Motor neuron (in vitro differentiated cells): ENCODE results near the gene SURF4. TPM values are rescaled to one million over a fixed set of nuclear protein-coding genes. Genes with fewer than 3 reads are reported as not detected.
A peak's percentile ranks its signal among the peaks of the same experiment; 100 is the strongest.

Source experiments
- ATAC-seq, 8 experiments: fragments of 200-7000 bp; cut with Tn5 transposase; replicated peaks in 6 of 8; 2 replicates each; pipeline ENCODE4 v1.8.0; 2021; ENCODE audit warnings: mild to moderate bottlenecking in 8 of 8, moderate library complexity in 8 of 8
- H3K27ac ChIP-seq, 2 donors: fragments of 250-450 bp; sonication (Bioruptor Pico); 2 replicates each; pipeline ENCODE4 v1.9.0; 2021; ENCODE audit warnings: antibody characterized with exemption in 2 of 2, mild to moderate bottlenecking in 2 of 2, moderate library complexity in 1 of 2
- H3K4me1 ChIP-seq, 2 donors: fragments of 250-450 bp; sonication (Bioruptor Pico); replicated peaks in 1 of 2; 2 replicates each; pipeline ENCODE4 v1.6.1; 2021; ENCODE audit warnings: antibody characterized with exemption in 2 of 2, mild to moderate bottlenecking in 2 of 2, moderate library complexity in 1 of 2
- H3K4me3 ChIP-seq, 5 donors: fragments of 250-450 bp; sonication (Bioruptor Pico); 2 replicates each; pipeline ENCODE4 v1.9.0; 2021; ENCODE audit warnings: antibody characterized with exemption in 5 of 5, mild to moderate bottlenecking in 5 of 5, moderate library complexity in 4 of 5
- WGBS, 10 experiments: fragments of 450-650 bp; shearing (Covaris generic); methylation state at CpG; one replicate each; pipeline ENCODE4 v1.0.0; 2022; 5-methylcytosine and 5-hydroxymethylcytosine counted together
- in situ Hi-C, 9 experiments: fragments of 400-800 bp; cut with MboI; loops; one replicate each; pipeline ENCODE4 v1.15.0; 2021; ENCODE audit warnings: low sequenced_read_pairs in 9 of 9, low pct_unique_long_range_greater_than_20kb in 2 of 9; ENCODE audit not compliant: unreplicated experiment in 9 of 9
- total RNA-seq, 8 experiments: library from RNA; unstranded; fragments of 300-600 nt; gene quantifications; 2 replicates each; pipeline versions ENCODE4 v1.2.3 to v1.2.4, GENCODE V29; 2022

Gene SURF4
- total RNA-seq, 8 experiments from 2014 or later: 62.6 to 141 (median 105) TPM

GRCh38 chr9:133390713-133391112, 14.9 kb upstream of the SURF4 start:
- Histone ChIP-seq H3K4me3 (no peak overlapping the region), H3K27ac (no peak overlapping the region), H3K4me1 (no peaks in the 10 kb centered on the region)
- in situ Hi-C loops: no loop called here
- ATAC-seq: no peak
- WGBS, 10 experiments: 40% methylated on average over 1 of the region's 7 CpGs; no CpG with 5 or more reads in 9 of the 10 experiments

- no peak for ATAC-seq
- no peak overlapping the region for H3K27ac ChIP-seq
- 58 to 94% (median 72%) methylated on average over 3 to 7 of the region's 13 CpGs; no CpG with 5 or more reads in 6 of the 10 experiments for WGBS, 10 experiments
- in situ Hi-C loops: no loop called here
- no peaks in the 10 kb centered on the region for H3K4me1 ChIP-seq
- no peak overlapping the region for H3K4me3 ChIP-seq
Measured at GRCh38 chr9:133389562-133389961, 13.7 kb upstream of the SURF4 start.

GRCh38 chr9:133389025-133389557, 13.2 kb upstream of the SURF4 start:
- 40 to 100% (median 96%) methylated on average over 1 to 5 of the region's 12 CpGs; no CpG with 5 or more reads in 4 of the 10 experiments for WGBS, 10 experiments
- in situ Hi-C loops: no loop called here
- ATAC-seq: no peak
- Histone ChIP-seq H3K27ac (no peak overlapping the region), H3K4me3 (no peak overlapping the region), H3K4me1 (no peaks in the 10 kb centered on the region)

DNA sequence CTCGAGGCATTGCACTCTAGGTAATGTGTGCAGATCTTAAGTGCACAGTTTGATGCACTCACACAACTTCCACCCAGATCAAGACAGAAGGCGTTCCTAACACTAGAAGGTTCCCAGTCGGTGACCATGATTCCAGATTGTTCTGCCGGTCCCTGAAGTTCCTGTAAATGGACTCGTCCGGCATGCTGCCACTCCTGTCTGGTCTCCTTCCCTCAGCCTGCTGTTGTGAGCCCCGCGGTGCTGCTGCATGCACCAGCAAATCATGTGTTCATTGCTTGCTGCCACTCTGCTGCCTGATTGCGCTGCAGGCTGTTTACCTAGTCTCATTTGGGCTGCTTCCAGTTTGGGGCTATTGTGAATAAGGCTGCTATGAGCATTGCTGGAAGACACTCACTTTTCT, 11.8 kb upstream of the SURF4 start:
- peak in 1 of 8 experiments; percentile 77 for ATAC-seq
- Histone ChIP-seq H3K4me3 (no peak overlapping the region), H3K27ac (no peak overlapping the region), H3K4me1 (no peaks in the 10 kb centered on the region)
- WGBS, 10 experiments: 0 to 93% (median 82%) methylated on average over 1 to 8 of the region's 9 CpGs; no CpG with 5 or more reads in 2 of the 10 experiments
- in situ Hi-C loops: no loop called here

DNA sequence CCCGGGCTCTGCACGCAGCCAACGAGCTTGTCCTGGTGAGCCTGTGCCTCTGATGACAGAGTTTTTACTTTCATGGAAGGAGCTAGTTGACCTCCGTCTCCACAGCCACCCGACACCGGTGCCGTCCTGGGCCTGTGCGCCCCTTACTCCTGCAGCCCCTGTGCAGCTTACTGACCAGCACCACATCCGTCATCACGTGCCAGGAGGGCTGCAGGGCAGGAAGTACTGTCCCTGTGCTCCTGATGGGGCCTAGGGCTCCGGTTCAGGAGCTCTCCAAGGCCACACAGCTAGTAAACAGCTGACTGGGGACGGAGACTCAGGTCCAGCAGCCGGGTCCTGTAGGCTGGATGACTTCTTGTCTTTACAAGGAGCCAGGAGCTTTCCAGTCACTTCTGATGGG, 10.5 kb upstream of the SURF4 start:
- ATAC-seq: no peak
- H3K27ac ChIP-seq: no peak overlapping the region
- WGBS, 10 experiments: 33 to 100% (median 80%) methylated on average over 1 to 3 of the region's 13 CpGs; no CpG with 5 or more reads in 5 of the 10 experiments
- no peak overlapping the region for H3K4me3 ChIP-seq
- in situ Hi-C loops: no loop called here
- H3K4me1 ChIP-seq: no peaks in the 10 kb centered on the region

DNA sequence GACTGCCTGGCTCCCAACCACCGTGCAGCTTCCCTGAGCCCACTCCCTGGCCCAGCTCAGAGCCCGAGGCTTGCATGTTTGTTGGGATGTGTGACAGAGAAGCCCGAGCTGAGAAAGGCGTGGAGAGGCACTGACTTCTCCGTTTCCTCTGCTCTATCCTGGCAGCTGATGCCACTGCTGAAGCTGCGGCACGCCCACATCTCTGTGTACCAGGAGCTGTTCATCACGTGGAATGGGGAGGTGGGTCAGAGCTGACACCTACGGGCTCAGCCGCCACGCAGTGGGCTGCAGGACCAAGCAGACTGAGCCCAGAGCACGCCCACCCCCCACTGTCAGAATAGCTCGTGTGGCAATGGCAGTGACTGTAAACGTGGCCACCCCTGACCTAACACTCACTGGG, 9.6 kb upstream of the SURF4 start:
- in situ Hi-C loops: no loop called here
- ATAC-seq: no peak
- WGBS, 10 experiments: 49 to 90% (median 86%) methylated on average over 3 to 6 of the region's 14 CpGs; no CpG with 5 or more reads in 5 of the 10 experiments
- H3K4me1 ChIP-seq: no peaks in the 10 kb centered on the region
- H3K4me3 ChIP-seq: no peak overlapping the region
- no peak overlapping the region for H3K27ac ChIP-seq

GRCh38 chr9:133384736-133385321, 9.0 kb upstream of the SURF4 start:
- in situ Hi-C loops: no loop called here
- WGBS, 10 experiments: 69 to 100% (median 89%) methylated on average over 2 to 10 of the region's 17 CpGs; no CpG with 5 or more reads in 2 of the 10 experiments
- Histone ChIP-seq H3K27ac (no peak overlapping the region), H3K4me3 (no peak overlapping the region), H3K4me1 (no peaks in the 10 kb centered on the region)
- ATAC-seq: no peak

- 50 to 100% (median 86%) methylated on average over 1 to 3 of the region's 3 CpGs; no CpG with 5 or more reads in 4 of the 10 experiments for WGBS, 10 experiments
- Histone ChIP-seq H3K4me3 (no peak overlapping the region), H3K4me1 (no peaks in the 10 kb centered on the region), H3K27ac (no peak overlapping the region)
- no peak for ATAC-seq
- in situ Hi-C loops: no loop called here
Measured at GRCh38 chr9:133383438-133383837, 7.6 kb upstream of the SURF4 start.

DNA sequence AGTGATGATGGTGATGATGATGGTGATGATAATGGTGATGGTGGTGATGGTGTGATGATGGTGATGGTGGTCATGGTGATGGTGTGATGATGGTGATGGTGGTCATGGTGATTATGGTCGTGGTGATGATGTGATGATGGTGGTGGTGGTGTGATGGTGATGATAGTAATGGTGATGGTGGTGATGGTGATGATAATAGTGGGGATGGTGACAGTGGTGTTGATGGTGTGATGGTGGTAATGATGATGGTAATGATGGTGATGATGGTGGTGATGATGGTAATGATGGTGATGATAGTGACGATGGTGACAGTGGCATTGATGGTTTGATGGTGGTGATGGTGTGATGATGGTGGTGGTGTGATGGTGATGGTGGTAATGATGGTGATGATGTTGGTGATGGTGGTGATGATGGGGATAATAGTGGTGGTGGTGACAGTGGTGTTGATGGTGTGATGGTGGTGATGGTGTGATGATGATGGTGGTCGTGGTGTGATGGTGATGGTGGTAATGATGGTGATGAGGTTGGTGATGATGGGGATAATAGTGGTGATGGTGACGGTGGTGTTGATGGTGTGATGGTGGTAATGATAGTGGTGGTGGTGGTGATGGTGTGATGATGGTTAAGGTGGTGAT, 6.8 kb upstream of the SURF4 start:
- H3K27ac ChIP-seq: no peak overlapping the region
- 49 to 100% (median 68%) methylated on average over 1 to 4 of the region's 4 CpGs; no CpG with 5 or more reads in 1 of the 10 experiments for WGBS, 10 experiments
- H3K4me1 ChIP-seq: no peaks in the 10 kb centered on the region
- no peak for ATAC-seq
- in situ Hi-C loops: no loop called here
- no peak overlapping the region for H3K4me3 ChIP-seq

DNA sequence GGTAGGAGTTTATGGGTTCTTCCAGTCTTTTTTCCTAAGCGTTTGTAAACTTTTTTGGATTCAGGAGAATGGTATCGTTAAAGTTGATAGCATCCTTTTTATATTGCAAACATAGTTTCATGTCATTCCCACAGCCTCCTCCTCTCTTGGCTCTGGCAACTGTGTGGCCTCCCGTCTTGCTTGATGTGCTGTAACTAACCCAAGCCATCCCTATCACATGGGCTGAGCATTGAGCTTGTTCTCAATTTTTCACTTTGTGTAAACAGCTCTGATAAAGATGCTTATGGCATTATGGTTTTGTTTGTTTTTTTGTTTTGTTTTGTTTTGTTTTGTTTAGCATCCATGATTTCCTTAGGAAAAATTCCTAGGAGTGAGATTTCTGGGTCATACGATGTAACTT, 4.9 kb upstream of the SURF4 start:
- peaks cover 0 to 4% of the 10 kb centered on the region in 2 donors for H3K4me1 ChIP-seq
- in situ Hi-C loops: no loop called here
- H3K4me3 ChIP-seq: no peak overlapping the region
- no peak overlapping the region for H3K27ac ChIP-seq
- WGBS, 10 experiments: 55 to 90% (median 73%) methylated on average over 2 to 4 of the region's 4 CpGs
- ATAC-seq: no peak

- no peak for ATAC-seq
- Histone ChIP-seq H3K4me1 (peaks cover 4 to 7% of the 10 kb centered on the region in 2 donors), H3K27ac (no peak overlapping the region), H3K4me3 (no peak overlapping the region)
- 71 to 100% (median 95%) methylated on average over 2 to 5 of the region's 14 CpGs; no CpG with 5 or more reads in 3 of the 10 experiments for WGBS, 10 experiments
- in situ Hi-C loops: no loop called here
Measured at GRCh38 chr9:133379153-133380086, 3.6 kb upstream of the SURF4 start.

DNA sequence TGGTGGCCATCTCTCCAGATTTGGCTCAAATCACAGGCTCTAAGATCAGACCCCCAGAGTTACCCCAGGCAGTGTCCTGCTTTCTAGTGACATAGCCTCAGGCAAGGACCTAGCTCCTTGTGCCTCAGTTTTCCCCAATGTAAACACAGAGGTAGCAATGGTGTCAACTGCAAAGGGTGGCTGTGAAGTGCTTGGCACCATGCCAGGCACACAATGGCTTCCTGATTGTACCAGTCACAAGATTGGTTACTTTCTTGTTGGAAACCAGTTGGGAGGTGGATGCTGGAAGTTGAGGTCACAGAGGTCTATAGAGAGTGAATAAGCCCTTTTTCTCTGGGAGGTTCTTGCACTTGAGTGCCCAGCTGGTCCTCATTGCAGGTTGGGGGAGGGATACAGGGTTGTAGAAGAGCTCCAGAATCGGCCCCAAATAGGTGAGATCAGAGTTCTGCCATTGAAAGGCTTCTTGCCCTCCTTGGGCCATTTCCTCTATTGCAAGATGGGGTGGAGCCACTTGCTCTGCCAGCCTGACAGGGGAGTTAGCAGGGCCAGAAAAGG, 2.6 kb upstream of the SURF4 start:
- no peak overlapping the region for H3K4me3 ChIP-seq
- 40 to 100% (median 87%) methylated on average over 1 of the region's 1 CpG; no CpG with 5 or more reads in 4 of the 10 experiments for WGBS, 10 experiments
- no peak overlapping the region for H3K27ac ChIP-seq
- H3K4me1 ChIP-seq: peaks cover 9 to 13% of the 10 kb centered on the region in 2 donors
- ATAC-seq: no peak
- in situ Hi-C loops: no loop called here
